Measurements from ENCODE around the gene RPL14. TPM values are rescaled to one million over a fixed set of nuclear protein-coding genes. Genes with fewer than 3 reads are reported as not detected.

The RPL14 gene
- total RNA-seq, 2 experiments from 2014 or later: 1,755 to 2,066 TPM

DNA sequence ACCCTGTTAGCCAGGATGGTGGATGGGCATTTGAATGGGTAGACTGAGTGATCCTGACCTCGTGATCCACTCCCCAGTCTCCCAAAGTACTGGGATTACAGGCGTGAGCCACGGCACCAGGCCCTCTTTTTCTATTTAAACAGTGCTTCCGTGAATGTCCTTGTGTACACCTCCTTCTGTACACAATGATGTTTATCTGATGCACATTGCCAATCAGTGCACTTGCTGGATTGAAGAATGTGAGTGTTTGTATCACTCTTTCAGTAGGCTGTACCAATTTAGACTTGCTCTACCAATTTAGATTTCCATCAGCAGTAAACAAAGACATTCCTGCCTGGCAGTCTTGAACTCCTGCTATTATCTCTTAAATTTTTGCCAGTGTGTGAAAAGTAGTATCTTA, 10.9 kb downstream of the RPL14 start:
- no peak for ATAC-seq
- CTCF ChIA-PET: interaction anchor here (0.6 kb wide), 1 partner anchor 51 kb away, joined by 3 read pairs; no protein-coding TSS in a partner anchor

DNA sequence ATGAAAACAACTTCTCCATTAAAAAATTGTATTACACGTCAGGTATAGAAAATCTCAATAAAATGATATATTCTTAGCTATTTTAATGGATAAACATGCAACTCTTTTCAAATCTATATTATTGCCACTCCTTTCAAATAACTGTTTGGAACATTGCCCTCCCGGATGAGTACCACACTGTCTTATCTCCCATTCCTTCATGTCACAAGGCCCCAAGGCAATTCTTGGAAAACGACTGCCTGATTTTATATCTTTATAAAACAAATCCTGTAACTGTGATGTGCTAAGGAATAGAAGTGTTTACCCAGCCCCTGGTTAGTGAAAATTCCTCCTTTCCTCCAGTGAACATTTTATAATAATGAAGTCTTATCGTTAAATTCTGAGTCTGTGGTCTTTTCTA, 13.6 kb downstream of the RPL14 start:
- Mint-ChIP-seq H3K4me1 (peaks cover 1% of the 10 kb centered on the region), H3K36me3 (peaks cover 11% of the 10 kb centered on the region), H3K4me3 (no peak overlapping the region), H3K9me3 (ENCODE audit: low read depth) (no peaks in the 10 kb centered on the region), H3K27ac (no peak overlapping the region), H3K27me3 (no peaks in the 10 kb centered on the region)
- ATAC-seq: no peak
- DNase-seq: no peak
- CTCF ChIA-PET: no interaction called here

More for the DNA sequence above, 10.9 kb downstream of the RPL14 start:
- H3K4me1 Mint-ChIP-seq: peaks cover 24% of the 10 kb centered on the region
- DNase-seq: no peak
- H3K36me3 Mint-ChIP-seq: peaks cover 31% of the 10 kb centered on the region
- H3K27ac Mint-ChIP-seq: no peak overlapping the region
- no peaks in the 10 kb centered on the region for H3K9me3 Mint-ChIP-seq (ENCODE audit: low read depth)
- H3K4me3 Mint-ChIP-seq: no peak overlapping the region
- H3K27me3 Mint-ChIP-seq: no peaks in the 10 kb centered on the region

DNA sequence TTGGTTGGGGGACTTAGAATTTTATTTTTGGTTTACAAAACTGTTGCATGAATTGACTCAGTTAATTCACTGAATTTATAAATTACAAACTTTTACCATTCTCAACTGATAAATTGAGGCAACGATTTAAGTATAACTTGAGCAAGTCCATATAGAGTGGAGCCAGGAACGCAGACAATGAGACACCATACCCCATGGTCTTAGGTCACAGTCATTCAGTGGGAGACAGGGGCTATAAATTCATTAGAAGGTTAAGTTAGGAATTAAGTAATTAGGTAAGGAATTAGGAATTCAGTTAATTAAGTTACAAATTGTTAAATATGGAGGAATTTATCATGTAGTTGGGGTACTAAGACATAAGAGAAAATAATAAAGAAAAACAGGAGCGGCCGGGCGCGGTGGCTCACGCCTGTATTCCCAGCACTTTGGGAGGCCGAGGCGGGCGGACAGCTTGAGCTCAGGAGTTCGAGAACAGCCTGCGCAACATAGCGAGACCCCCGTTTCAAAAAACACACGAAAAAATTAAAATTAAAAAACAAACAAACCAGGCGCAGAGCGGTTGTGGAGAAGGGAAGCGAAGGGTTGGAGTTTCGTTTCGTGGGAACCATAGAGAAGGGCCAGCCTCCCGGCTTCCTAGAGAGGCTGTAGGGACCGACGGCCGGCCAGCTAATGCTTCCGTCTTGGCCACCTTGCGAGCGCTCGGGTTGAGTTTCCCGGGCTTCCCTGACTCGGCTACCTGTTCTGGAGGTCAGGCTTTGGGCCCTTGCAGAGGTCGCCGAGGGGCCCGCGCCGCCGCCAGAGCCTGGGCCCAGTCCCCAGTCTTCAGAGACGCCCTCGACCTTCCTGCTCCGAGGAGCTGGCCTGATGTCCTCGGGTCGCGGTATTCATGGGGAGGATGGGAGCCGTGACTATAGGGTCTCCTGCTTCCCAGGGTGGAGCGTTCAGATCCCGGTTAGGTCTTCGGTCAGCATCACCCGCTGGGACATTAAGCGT, 19.6 kb downstream of the RPL14 start, which contains the start of gene ZNF619:
TSS of gene ZNF619 (plus strand) at position 645 of the 993 bp plus-strand sequence. CDS start 858 bp downstream, outside the sequence.
- Mint-ChIP-seq H3K27ac (peak within 1 kb of the TSS; percentile 86), H3K27me3 (no peaks in the 10 kb centered on the region), H3K36me3 (peaks cover 20% of the 10 kb centered on the region), H3K9me3 (ENCODE audit: low read depth) (no peaks in the 10 kb centered on the region), H3K4me3 (peak within 1 kb of the TSS; percentile 85), H3K4me1 (peaks cover 26% of the 10 kb centered on the region)
- ATAC-seq (peak; percentile 93), DNase-seq (peak; percentile 73)
- CTCF ChIA-PET: interaction anchor here (0.5 to 3.0 kb wide), 6 partner anchors 13 to 1170 kb away, joined by 3 to 10 read pairs (median 4); partner anchors contain the start of genes RPL14 and ZNF620

DNA sequence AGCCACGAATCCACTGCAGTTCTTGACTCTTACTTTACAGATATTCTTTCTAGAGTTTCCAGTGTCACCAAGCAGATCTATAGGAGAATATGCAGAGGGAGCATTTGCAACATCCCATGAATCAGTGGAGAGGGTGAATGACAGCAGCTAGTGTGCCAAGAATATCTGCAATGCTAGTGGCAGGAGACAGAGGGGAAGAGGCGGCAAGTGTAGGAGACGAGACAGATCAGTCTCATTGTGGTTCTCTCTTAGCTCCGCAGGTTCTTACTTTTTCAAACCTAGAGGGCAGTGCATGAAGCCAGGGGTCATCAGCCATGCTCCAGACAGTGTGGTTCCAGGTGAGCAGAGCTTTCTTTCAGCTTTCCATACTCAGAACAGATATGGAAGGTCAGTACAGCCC, 20.5 kb downstream of the RPL14 start:
- CTCF ChIA-PET: interaction anchor here (0.5 to 3.0 kb wide), 5 partner anchors 13 to 1171 kb away, joined by 3 to 10 read pairs (median 4); partner anchors contain the start of genes RPL14 and ZNF620
- DNase-seq (no peak), ATAC-seq (no peak)
- no peaks in the 10 kb centered on the region for H3K27me3 Mint-ChIP-seq
- peaks cover 25% of the 10 kb centered on the region for H3K36me3 Mint-ChIP-seq
- H3K4me3 Mint-ChIP-seq: peak overlapping the region; percentile 85
- no peaks in the 10 kb centered on the region for H3K9me3 Mint-ChIP-seq (ENCODE audit: low read depth)
- H3K4me1 Mint-ChIP-seq: peaks cover 35% of the 10 kb centered on the region
- H3K27ac Mint-ChIP-seq: peak overlapping the region; percentile 86

DNA sequence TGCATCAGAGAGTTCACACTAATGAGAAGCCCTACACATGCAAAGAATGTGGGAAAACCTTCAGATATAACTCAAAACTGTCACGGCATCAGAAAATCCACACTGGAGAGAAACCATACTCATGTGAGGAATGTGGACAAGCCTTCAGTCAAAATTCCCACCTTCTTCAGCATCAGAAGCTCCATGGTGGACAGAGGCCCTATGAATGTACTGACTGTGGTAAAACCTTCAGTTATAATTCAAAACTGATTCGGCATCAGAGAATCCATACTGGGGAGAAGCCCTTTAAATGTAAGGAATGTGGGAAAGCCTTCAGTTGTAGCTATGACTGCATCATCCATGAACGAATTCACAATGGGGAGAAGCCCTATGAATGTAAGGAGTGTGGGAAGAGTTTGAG, 30.0 kb downstream of the RPL14 start:
- ATAC-seq (no peak), DNase-seq (no peak)
- CTCF ChIA-PET: interaction anchor here (1.0 kb wide), 1 partner anchor 9 kb away, joined by 3 read pairs; no protein-coding TSS in a partner anchor
- peaks cover 16% of the 10 kb centered on the region for H3K4me1 Mint-ChIP-seq
- no peak overlapping the region for H3K4me3 Mint-ChIP-seq
- H3K9me3 Mint-ChIP-seq (ENCODE audit: low read depth): peaks cover 21% of the 10 kb centered on the region
- no peaks in the 10 kb centered on the region for H3K27me3 Mint-ChIP-seq
- H3K27ac Mint-ChIP-seq: no peak overlapping the region
- peaks cover 60% of the 10 kb centered on the region for H3K36me3 Mint-ChIP-seq

- Mint-ChIP-seq H3K4me1 (no peaks in the 10 kb centered on the region), H3K9me3 (ENCODE audit: low read depth) (peaks cover 18% of the 10 kb centered on the region), H3K27ac (no peak overlapping the region), H3K27me3 (no peaks in the 10 kb centered on the region), H3K36me3 (peaks cover 39% of the 10 kb centered on the region), H3K4me3 (no peak overlapping the region)
- CTCF ChIA-PET: no interaction called here
- DNase-seq: no peak
- ATAC-seq: no peak
Measured at GRCh38 chr3:40490916-40491315, 33.8 kb downstream of the RPL14 start.

GRCh38 chr3:40494698-40495097, 37.6 kb downstream of the RPL14 start:
- H3K27ac Mint-ChIP-seq: no peak overlapping the region
- ATAC-seq (no peak), DNase-seq (no peak)
- no peaks in the 10 kb centered on the region for H3K27me3 Mint-ChIP-seq
- H3K9me3 Mint-ChIP-seq (ENCODE audit: low read depth): no peaks in the 10 kb centered on the region
- CTCF ChIA-PET: interaction anchor here (2.6 kb wide), 1 partner anchor 11 kb away, joined by 8 read pairs; the partner anchor contains the start of gene ZNF620
- no peaks in the 10 kb centered on the region for H3K4me1 Mint-ChIP-seq
- no peak overlapping the region for H3K4me3 Mint-ChIP-seq
- peaks cover 10% of the 10 kb centered on the region for H3K36me3 Mint-ChIP-seq

- Mint-ChIP-seq H3K27me3 (no peaks in the 10 kb centered on the region), H3K9me3 (ENCODE audit: low read depth) (no peaks in the 10 kb centered on the region), H3K4me1 (no peaks in the 10 kb centered on the region), H3K27ac (no peak overlapping the region), H3K36me3 (peaks cover 2% of the 10 kb centered on the region), H3K4me3 (no peak overlapping the region)
- DNase-seq (no peak), ATAC-seq (no peak)
- CTCF ChIA-PET: no interaction called here
Measured at GRCh38 chr3:40497288-40497687, 40.1 kb downstream of the RPL14 start.

GRCh38 chr3:40499952-40500351, 42.8 kb downstream of the RPL14 start:
- no peak overlapping the region for H3K4me3 Mint-ChIP-seq
- no peak overlapping the region for H3K27ac Mint-ChIP-seq
- ATAC-seq: no peak
- H3K36me3 Mint-ChIP-seq: peaks cover 2% of the 10 kb centered on the region
- no peaks in the 10 kb centered on the region for H3K9me3 Mint-ChIP-seq (ENCODE audit: low read depth)
- no peaks in the 10 kb centered on the region for H3K27me3 Mint-ChIP-seq
- DNase-seq: no peak
- H3K4me1 Mint-ChIP-seq: peaks cover 3% of the 10 kb centered on the region
- CTCF ChIA-PET: interaction anchor here (1.3 kb wide), 1 partner anchor 14 kb away, joined by 3 read pairs; no protein-coding TSS in a partner anchor

- H3K36me3 Mint-ChIP-seq: peaks cover 3% of the 10 kb centered on the region
- no peaks in the 10 kb centered on the region for H3K9me3 Mint-ChIP-seq (ENCODE audit: low read depth)
- DNase-seq (no peak), ATAC-seq (no peak)
- CTCF ChIA-PET: no interaction called here
- H3K4me3 Mint-ChIP-seq: no peak overlapping the region
- H3K4me1 Mint-ChIP-seq: peaks cover 22% of the 10 kb centered on the region
- H3K27ac Mint-ChIP-seq: no peak overlapping the region
- H3K27me3 Mint-ChIP-seq: no peaks in the 10 kb centered on the region
Measured at GRCh38 chr3:40502034-40502433, 44.9 kb downstream of the RPL14 start.

DNA sequence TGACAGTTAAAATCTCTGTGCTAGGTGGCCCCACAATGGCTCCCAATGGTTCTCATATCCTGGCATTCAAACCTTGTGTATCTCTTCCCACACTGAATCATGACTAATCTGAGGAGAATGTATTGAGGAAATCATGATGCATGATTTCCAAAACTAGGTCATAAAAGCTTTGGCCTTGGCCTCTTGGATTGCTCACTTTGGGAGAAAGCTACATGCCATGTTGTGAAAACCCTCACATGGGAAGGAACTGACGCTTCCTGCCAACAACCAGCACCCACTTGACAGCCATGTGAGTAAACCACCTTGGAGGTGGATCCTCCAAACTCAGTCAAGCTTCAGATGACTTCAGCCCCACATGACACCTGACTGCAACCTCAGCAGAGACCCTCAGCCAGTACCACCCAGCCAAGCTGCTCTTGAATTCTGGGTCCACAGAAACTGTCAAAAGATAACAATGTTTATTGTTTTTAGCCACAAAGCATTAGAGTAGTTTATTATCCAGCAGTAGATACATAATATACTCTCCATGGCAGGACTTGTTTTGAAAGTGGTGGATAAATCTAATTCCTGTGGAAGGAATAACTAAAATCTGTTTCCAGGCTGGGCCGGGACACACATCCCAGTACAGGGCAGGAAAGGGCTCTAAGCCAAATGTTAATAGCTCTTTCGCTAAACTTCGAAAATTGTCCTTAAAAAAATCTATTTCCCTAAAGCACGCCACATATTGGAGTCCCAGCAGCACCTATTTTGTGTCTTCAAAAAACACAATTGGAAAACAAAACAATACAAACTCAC, 47.7 kb downstream of the RPL14 start:
- Mint-ChIP-seq H3K4me1 (peaks cover 31% of the 10 kb centered on the region), H3K27me3 (no peaks in the 10 kb centered on the region), H3K9me3 (ENCODE audit: low read depth) (no peaks in the 10 kb centered on the region), H3K27ac (no peak overlapping the region), H3K36me3 (peaks cover 18% of the 10 kb centered on the region), H3K4me3 (peak overlapping the region; percentile 92)
- no peak for ATAC-seq
- CTCF ChIA-PET: interaction anchor here (1.2 to 1.8 kb wide), 6 partner anchors 11 to 76 kb away, joined by 3 to 8 read pairs (median 4); partner anchors contain the start of gene ZNF621
- no peak for DNase-seq

- peak; percentile 57 for DNase-seq
- CTCF ChIA-PET: interaction anchor here (1.2 to 1.8 kb wide), 6 partner anchors 12 to 75 kb away, joined by 3 to 8 read pairs (median 4); partner anchors contain the start of gene ZNF621
- H3K4me3 Mint-ChIP-seq: peak within 1 kb of the TSS; percentile 92
- H3K36me3 Mint-ChIP-seq: peaks cover 25% of the 10 kb centered on the region
- no peaks in the 10 kb centered on the region for H3K9me3 Mint-ChIP-seq (ENCODE audit: low read depth)
- ATAC-seq: peak; percentile 83
- peak within 1 kb of the TSS; percentile 88 for H3K27ac Mint-ChIP-seq
- peaks cover 31% of the 10 kb centered on the region for H3K4me1 Mint-ChIP-seq
- no peaks in the 10 kb centered on the region for H3K27me3 Mint-ChIP-seq
Measured at GRCh38 chr3:40505599-40506462, 48.7 kb downstream of the RPL14 start, which contains the start of gene ZNF620. Gene ZNF620, plus strand, starts transcription at chr3:40506039. Its CDS starts 314 bp downstream, at chr3:40506353.
